ENCODE data around the gene LMTK2.

The LMTK2 gene

GRCh38 chr7:98211676-98212531, 105.2 kb downstream of the LMTK2 start:
- H3K4me3 ChIP-seq (replicated peaks; ENCODE audit: low read depth, low read length), result no peak overlapping the region
- DNase-seq (ENCODE audit: low read depth), result no peak
- TF ChIP-seq, protein P1, sequence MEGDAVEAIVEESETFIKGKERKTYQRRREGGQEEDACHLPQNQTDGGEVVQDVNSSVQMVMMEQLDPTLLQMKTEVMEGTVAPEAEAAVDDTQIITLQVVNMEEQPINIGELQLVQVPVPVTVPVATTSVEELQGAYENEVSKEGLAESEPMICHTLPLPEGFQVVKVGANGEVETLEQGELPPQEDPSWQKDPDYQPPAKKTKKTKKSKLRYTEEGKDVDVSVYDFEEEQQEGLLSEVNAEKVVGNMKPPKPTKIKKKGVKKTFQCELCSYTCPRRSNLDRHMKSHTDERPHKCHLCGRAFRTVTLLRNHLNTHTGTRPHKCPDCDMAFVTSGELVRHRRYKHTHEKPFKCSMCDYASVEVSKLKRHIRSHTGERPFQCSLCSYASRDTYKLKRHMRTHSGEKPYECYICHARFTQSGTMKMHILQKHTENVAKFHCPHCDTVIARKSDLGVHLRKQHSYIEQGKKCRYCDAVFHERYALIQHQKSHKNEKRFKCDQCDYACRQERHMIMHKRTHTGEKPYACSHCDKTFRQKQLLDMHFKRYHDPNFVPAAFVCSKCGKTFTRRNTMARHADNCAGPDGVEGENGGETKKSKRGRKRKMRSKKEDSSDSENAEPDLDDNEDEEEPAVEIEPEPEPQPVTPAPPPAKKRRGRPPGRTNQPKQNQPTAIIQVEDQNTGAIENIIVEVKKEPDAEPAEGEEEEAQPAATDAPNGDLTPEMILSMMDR (IDR thresholded peaks at IDR 0.05; ENCODE audit: low read length, missing control alignments), result no peak

- H3K4me3 ChIP-seq (replicated peaks; ENCODE audit: low read depth, low read length), result no peak overlapping the region
- TF ChIP-seq, protein P1 (IDR thresholded peaks at IDR 0.05; ENCODE audit: low read length, missing control alignments), result no peak
- no peak for DNase-seq (ENCODE audit: low read depth)
These were observed 105.9 kb downstream of the LMTK2 start for GRCh38 chr7:98212532-98213041.

- DNase-seq (ENCODE audit: low read depth), result no peak
- no peak overlapping the region for H3K4me3 ChIP-seq (replicated peaks; ENCODE audit: low read depth, low read length)
- TF ChIP-seq, protein P1 (IDR thresholded peaks at IDR 0.05; ENCODE audit: low read length, missing control alignments), result no peak
These were observed 106.7 kb downstream of the LMTK2 start for GRCh38 chr7:98213296-98213887.

DNA sequence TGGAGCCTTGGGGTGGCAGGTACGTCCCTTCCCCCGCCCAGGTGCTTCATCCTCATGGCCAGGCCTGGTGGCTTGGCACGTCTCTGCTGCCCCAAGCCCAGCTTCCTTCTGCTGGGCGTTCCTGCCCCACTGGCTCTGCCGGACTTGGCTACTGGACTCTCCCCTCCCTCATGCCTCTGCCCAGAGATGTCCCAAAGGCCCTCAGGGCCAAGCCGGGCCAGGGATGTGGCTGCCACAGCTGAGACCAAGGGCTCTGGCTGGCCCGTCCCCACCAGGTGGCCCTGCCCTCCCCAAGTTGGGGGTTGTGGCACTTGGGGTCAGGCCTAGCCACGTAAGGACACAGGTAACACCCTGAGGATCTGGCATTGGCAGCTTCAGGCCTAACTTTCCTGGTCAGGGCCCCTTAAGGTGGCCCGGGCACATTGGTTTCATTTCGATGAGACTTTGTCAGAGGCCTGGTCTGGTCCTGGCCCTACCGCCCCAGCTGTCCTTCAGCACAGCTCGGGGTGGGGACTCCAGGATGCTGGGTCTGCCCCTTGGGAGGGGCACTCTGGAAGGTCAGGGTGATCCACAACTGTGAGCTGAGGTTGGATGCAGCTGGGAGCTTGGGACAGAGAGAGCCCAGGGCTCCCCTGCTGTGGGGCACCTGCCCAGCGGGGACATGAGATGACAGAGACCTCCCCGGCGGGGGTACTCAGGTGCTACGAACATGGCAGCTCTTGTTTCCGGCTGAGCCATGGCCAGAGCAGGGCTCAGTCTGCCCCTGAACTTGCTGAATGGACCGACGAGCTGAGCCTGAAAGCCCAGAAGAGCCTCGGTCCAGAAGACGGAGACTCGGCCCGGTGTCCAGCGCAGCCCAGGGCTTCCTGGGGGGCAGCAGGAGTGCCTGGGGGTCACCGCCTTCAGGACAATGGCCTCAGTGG, 107.5 kb downstream of the LMTK2 start:
- H3K4me3 ChIP-seq (replicated peaks; ENCODE audit: low read depth, low read length), result no peak overlapping the region
- TF ChIP-seq, protein P1 (IDR thresholded peaks at IDR 0.05; ENCODE audit: low read length, missing control alignments), result no peak
- DNase-seq (ENCODE audit: low read depth), result no peak

GRCh38 chr7:98214811-98215321, 108.2 kb downstream of the LMTK2 start:
- TF ChIP-seq, protein P1 (IDR thresholded peaks at IDR 0.05; ENCODE audit: low read length, missing control alignments), result no peak
- no peak overlapping the region for H3K4me3 ChIP-seq (replicated peaks; ENCODE audit: low read depth, low read length)
- no peak for DNase-seq (ENCODE audit: low read depth)

All from fibroblast of pulmonary artery (primary cell).